Hepatocyte (in vitro differentiated cells): ENCODE data around the gene MACROD2. TPM values are rescaled to one million over a fixed set of nuclear protein-coding genes. Genes with fewer than 3 reads are reported as not detected.
"Not testable (repeated sequence)": the region's sequence is repeated elsewhere in the genome, so short reads cannot be mapped to it uniquely, and the experiment has no call there.

ENCODE experiments used
- DNase-seq: peaks from one replicate; pipeline ENCODE4 v3.0.0-alpha.2; 2016; ENCODE audit warnings: low spot score
- H2AFZ ChIP-seq: fragments of 200-600 bp; sonication (generic); 2 replicates; pipeline ENCODE4 v1.6.0; 2016; ENCODE audit warnings: antibody characterized with exemption, mild to moderate bottlenecking
- H3K27ac ChIP-seq: fragments of 200-600 bp; sonication (generic); 2 replicates; pipeline ENCODE4 v1.5.1; 2016; ENCODE audit warnings: mild to moderate bottlenecking
- H3K27me3 ChIP-seq: fragments of 200-600 bp; sonication (generic); 2 replicates; pipeline ENCODE4 v1.6.1; 2016
- H3K36me3 ChIP-seq: fragments of 200-600 bp; sonication (generic); replicated peaks from 2 replicates; pipeline ENCODE4 v1.5.1; 2016; ENCODE audit warnings: low read depth; ENCODE audit not compliant: insufficient read depth
- H3K4me1 ChIP-seq: fragments of 200-600 bp; sonication (generic); 2 replicates; pipeline ENCODE4 v1.5.1; 2016; ENCODE audit warnings: mild to moderate bottlenecking, moderate library complexity; ENCODE audit not compliant: insufficient read depth
- H3K4me2 ChIP-seq: fragments of 200-600 bp; sonication (generic); 2 replicates; pipeline ENCODE4 v1.6.0; 2016
- H3K4me3 ChIP-seq: fragments of 200-600 bp; sonication (generic); 2 replicates; pipeline ENCODE4 v1.5.1; 2016; ENCODE audit warnings: mild to moderate bottlenecking
- H3K79me2 ChIP-seq: fragments of 200-600 bp; sonication (generic); 2 replicates; pipeline ENCODE4 v1.6.0; 2017; ENCODE audit warnings: mild to moderate bottlenecking
- H3K9me2 ChIP-seq: fragments of 200-600 bp; sonication (generic); replicated peaks from 2 replicates; pipeline ENCODE4 v1.6.0; 2017; ENCODE audit warnings: mild to moderate bottlenecking; ENCODE audit not compliant: insufficient read depth
- H3K9me3 ChIP-seq: fragments of 200-600 bp; sonication (generic); 2 replicates; pipeline ENCODE4 v1.5.1; 2016; ENCODE audit warnings: low read depth, mild to moderate bottlenecking
- H4K20me1 ChIP-seq: fragments of 200-600 bp; sonication (generic); 2 replicates; pipeline ENCODE4 v1.6.0; 2016; ENCODE audit warnings: mild to moderate bottlenecking; ENCODE audit not compliant: insufficient read depth, poor library complexity, severe bottlenecking
- EZH2 ChIP-seq: fragments of 200-600 bp; sonication (generic); IDR thresholded peaks from 2 replicates; pipeline ENCODE4 v1.6.1; 2016; ENCODE audit warnings: antibody characterized with exemption, mild to moderate bottlenecking, borderline replicate concordance
- EZH2phosphoT487 ChIP-seq: fragments of 200-600 bp; sonication (generic); IDR thresholded peaks from one replicate; pipeline ENCODE4 v1.6.1; 2018; ENCODE audit warnings: antibody characterized with exemption, mild to moderate bottlenecking, low read depth, moderate library complexity; ENCODE audit not compliant: unreplicated experiment, severe bottlenecking
- WGBS: methylation state at CpG from one replicate; pipeline ENCODE4 v1.1.6; 2016; ENCODE audit warnings: low lambda C conversion rate; ENCODE audit errors: missing lambda C conversion rate; 5-methylcytosine and 5-hydroxymethylcytosine counted together
- polyA plus RNA-seq: library from polyadenylated mRNA; unstranded; fragments of >200 nt; fragmentation: Nextera tagmentation; extraction: Ambion mirVana; gene quantifications from 2 replicates; pipeline ENCODE4 v1.2.1, GENCODE V29; 2016
- total RNA-seq: library from RNA; depleted of rRNA; stranded (reverse); fragments of >200 nt; gene quantifications from 2 replicates; pipeline ENCODE4 v1.2.3, GENCODE V29; 2014
- TF ChIP-seq, protein P1 (sequence below): fragments of 200-600 bp; sonication (generic); IDR thresholded peaks from 2 replicates; pipeline ENCODE4 v1.5.1; 2016; ENCODE audit warnings: antibody characterized with exemption, mild to moderate bottlenecking; ENCODE audit not compliant: poor library complexity

MACROD2 gene
- total and polyA plus RNA-seq, 2 experiments from 2014 or later, result 2.4 to 3.1 TPM

DNA sequence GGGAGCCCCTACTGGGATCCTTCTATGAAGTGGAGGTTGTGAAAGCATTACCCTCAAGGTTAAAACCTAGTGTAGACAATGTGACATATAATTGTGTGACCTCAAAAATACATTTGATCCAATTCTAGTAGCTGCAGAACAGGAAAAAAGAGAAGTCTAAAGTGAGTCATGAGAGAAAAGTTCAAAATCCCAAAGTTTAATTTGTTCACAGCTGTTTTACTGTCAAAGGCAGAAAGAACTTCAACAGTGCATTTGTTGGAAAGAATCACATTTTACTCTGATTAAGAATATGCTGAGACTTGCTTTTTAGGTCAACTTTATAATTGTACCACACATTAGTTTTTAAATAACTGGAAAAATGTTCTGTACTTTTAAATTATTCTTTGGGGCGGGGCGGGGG is 1369.5 kb downstream of the MACROD2 start:
- TF ChIP-seq EZH2phosphoT487, result no peak
- no peak for TF ChIP-seq EZH2
- TF ChIP-seq, protein P1, sequence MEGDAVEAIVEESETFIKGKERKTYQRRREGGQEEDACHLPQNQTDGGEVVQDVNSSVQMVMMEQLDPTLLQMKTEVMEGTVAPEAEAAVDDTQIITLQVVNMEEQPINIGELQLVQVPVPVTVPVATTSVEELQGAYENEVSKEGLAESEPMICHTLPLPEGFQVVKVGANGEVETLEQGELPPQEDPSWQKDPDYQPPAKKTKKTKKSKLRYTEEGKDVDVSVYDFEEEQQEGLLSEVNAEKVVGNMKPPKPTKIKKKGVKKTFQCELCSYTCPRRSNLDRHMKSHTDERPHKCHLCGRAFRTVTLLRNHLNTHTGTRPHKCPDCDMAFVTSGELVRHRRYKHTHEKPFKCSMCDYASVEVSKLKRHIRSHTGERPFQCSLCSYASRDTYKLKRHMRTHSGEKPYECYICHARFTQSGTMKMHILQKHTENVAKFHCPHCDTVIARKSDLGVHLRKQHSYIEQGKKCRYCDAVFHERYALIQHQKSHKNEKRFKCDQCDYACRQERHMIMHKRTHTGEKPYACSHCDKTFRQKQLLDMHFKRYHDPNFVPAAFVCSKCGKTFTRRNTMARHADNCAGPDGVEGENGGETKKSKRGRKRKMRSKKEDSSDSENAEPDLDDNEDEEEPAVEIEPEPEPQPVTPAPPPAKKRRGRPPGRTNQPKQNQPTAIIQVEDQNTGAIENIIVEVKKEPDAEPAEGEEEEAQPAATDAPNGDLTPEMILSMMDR, result no peak
- no peaks in the 10 kb centered on the region for H3K4me1 ChIP-seq
- H3K4me2 ChIP-seq, result no peak overlapping the region
- no peak overlapping the region for H3K4me3 ChIP-seq
- no peak overlapping the region for H2AFZ ChIP-seq
- H4K20me1 ChIP-seq, result no peaks in the 10 kb centered on the region
- H3K36me3 ChIP-seq, result no peaks in the 10 kb centered on the region
- WGBS, result 95% methylated on average over 2 of the region's 2 CpGs
- H3K27ac ChIP-seq, result no peak overlapping the region
- no peaks in the 10 kb centered on the region for H3K27me3 ChIP-seq
- no peaks in the 10 kb centered on the region for H3K9me3 ChIP-seq
- H3K79me2 ChIP-seq, result no peaks in the 10 kb centered on the region
- DNase-seq, result no peak
- no peaks in the 10 kb centered on the region for H3K9me2 ChIP-seq

DNA sequence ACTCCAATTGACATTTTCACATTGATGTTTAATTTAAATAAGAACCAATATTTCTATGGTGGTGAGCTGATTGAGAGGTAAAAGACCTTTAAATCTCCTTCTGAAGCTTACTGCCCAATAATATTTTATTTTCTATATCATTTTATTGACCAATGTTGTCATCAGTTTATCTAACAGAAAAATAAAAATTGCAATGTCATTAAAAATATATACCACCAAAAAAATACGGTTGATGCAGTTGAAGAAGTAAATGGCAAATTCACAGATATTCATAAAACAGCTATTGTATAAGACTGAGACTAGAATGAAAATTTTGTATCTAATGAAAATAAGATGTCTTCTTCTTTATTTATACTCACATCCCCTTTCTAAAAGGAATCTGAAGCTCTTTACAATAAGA is 1375.1 kb downstream of the MACROD2 start:
- TF ChIP-seq, protein P1, result no peak
- TF ChIP-seq EZH2phosphoT487 (no peak), EZH2 (no peak)
- H3K79me2 ChIP-seq, result no peaks in the 10 kb centered on the region
- H3K4me1 ChIP-seq, result no peaks in the 10 kb centered on the region
- no peaks in the 10 kb centered on the region for H3K9me3 ChIP-seq
- H3K4me2 ChIP-seq, result no peak overlapping the region
- no peaks in the 10 kb centered on the region for H3K9me2 ChIP-seq
- no peak overlapping the region for H3K27ac ChIP-seq
- H3K4me3 ChIP-seq, result no peak overlapping the region
- H2AFZ ChIP-seq, result no peak overlapping the region
- 91% methylated on average over 1 of the region's 1 CpG for WGBS
- no peaks in the 10 kb centered on the region for H4K20me1 ChIP-seq
- no peaks in the 10 kb centered on the region for H3K27me3 ChIP-seq
- H3K36me3 ChIP-seq, result no peaks in the 10 kb centered on the region
- no peak for DNase-seq

DNA sequence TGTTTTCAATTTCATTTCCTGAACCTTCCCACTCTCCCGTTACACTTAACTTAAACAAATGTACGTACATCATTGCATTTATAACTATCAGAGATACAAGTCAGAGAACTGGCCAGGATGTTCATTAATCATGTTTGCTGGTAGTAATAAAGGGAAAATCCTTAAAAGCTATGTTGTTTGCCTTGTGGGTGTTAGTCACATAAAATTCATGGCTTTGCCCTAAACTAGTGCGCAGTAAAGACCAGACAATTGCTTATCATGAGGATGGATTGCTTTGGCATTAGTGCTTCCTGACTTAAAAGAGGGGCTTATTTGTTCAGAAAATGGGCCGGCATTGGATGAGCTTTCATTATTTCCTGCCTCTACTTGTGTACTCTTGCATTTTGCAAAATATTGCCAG is 1379.4 kb downstream of the MACROD2 start:
- 15% methylated on average over 4 of the region's 4 CpGs for WGBS
- no peaks in the 10 kb centered on the region for H4K20me1 ChIP-seq
- peak overlapping the region; percentile 14 for H3K4me2 ChIP-seq
- peak; percentile 4 for DNase-seq
- no peaks in the 10 kb centered on the region for H3K9me2 ChIP-seq
- no peaks in the 10 kb centered on the region for H3K4me1 ChIP-seq
- H3K4me3 ChIP-seq, result no peak overlapping the region
- H2AFZ ChIP-seq, result no peak overlapping the region
- no peak overlapping the region for H3K27ac ChIP-seq
- no peaks in the 10 kb centered on the region for H3K36me3 ChIP-seq
- no peaks in the 10 kb centered on the region for H3K27me3 ChIP-seq
- H3K9me3 ChIP-seq, result no peaks in the 10 kb centered on the region
- TF ChIP-seq, protein P1, result no peak
- no peak for TF ChIP-seq EZH2
- no peak for TF ChIP-seq EZH2phosphoT487
- no peaks in the 10 kb centered on the region for H3K79me2 ChIP-seq

DNA sequence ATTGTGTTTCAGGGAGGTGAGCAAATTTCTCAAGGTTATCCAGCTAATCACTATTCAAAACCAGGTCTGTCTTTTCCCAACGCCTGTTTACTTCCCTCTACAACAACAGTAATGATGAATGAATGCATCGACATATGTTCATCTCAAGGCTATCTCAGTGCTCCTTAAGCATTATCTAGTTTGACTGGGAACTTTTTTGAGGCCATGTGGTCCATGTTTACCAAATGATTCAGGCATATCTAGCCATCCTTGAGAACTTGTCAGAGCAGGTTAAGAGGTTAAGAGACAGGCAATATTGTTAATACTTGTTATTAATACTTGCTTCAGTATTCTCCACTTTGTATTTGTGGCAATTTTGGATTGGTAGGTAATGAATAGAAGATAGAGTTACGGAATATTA is 1380.5 kb downstream of the MACROD2 start:
- Histone ChIP-seq H3K36me3 (no peaks in the 10 kb centered on the region), H3K9me3 (no peaks in the 10 kb centered on the region), H4K20me1 (no peaks in the 10 kb centered on the region), H3K4me2 (no peak overlapping the region), H3K4me3 (no peak overlapping the region), H3K9me2 (no peaks in the 10 kb centered on the region), H3K4me1 (peaks cover 2% of the 10 kb centered on the region), H3K27ac (no peak overlapping the region), H2AFZ (no peak overlapping the region), H3K27me3 (no peaks in the 10 kb centered on the region), H3K79me2 (no peaks in the 10 kb centered on the region)
- DNase-seq, result no peak
- TF ChIP-seq EZH2phosphoT487, result no peak
- no peak for TF ChIP-seq EZH2
- TF ChIP-seq, protein P1, result no peak
- WGBS, result 88% methylated on average over 3 of the region's 3 CpGs

DNA sequence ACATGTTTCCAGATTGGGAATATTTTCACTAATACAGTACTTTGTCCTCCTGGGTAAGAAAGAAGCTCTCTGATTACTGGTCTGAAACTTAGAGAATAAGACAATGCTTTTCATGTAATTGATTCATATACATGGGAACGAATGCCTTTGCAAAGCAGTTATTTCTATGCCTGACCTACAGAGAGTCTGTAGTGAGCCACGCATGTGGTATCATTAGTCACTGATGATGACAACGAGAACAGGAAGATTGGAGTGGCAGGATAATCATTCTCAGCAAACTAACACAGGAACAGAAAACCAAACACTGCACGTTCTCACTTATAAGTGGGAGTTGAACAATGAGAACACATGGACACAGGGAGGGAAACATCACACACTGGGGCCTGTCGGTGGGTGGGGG is 1382.3 kb downstream of the MACROD2 start:
- not testable (repeated sequence) for H3K27me3 ChIP-seq, H3K9me2 ChIP-seq, H3K4me1 ChIP-seq, H3K9me3 ChIP-seq, H3K79me2 ChIP-seq, H3K4me2 ChIP-seq, H3K36me3 ChIP-seq, H2AFZ ChIP-seq, H3K27ac ChIP-seq, H3K4me3 ChIP-seq, H4K20me1 ChIP-seq, DNase-seq
- 85% methylated on average over 5 of the region's 5 CpGs for WGBS
